Panc1 (cell line): ENCODE results near the gene WFS1. TPM values are rescaled to one million over a fixed set of nuclear protein-coding genes. Genes with fewer than 3 reads are reported as not detected.

Experiments
- ATAC-seq: fragments of 200-7000 bp; cut with Tn5 transposase; 2 replicates; pipeline ENCODE4 v1.9.1; 2020; ENCODE audit warnings: mild to moderate bottlenecking, moderate library complexity
- BruUV-seq: library from RNA; stranded (reverse); fragments of 400-500 nt; replicated peaks from 2 replicates; lab custom pipeline; 2021; lab: Mats Ljungman, UMichigan
- CTCF ChIA-PET: fragments of 300-600 bp; sonication (Branson Sonifier 250); formaldehyde crosslinking; loops from one replicate; lab custom pipeline; 2022; ENCODE audit warnings: antibody characterized with exemption; lab: Charles Lee
- POLR2A ChIA-PET: fragments of 300-600 bp; sonication (Branson Sonifier 250); formaldehyde crosslinking; loops from one replicate; lab custom pipeline; 2022; ENCODE audit warnings: antibody characterized with exemption; lab: Charles Lee
- DNase-seq: peaks from one replicate; pipeline ENCODE4 v3.0.0-alpha.2; 2010; ENCODE audit warnings: low read depth, low spot score
- H3K27ac ChIP-seq: 2 replicates; pipeline ENCODE4 v1.5.1; 2011; ENCODE audit warnings: mild to moderate bottlenecking, low read length, inconsistent platforms
- H3K27me3 ChIP-seq: fragments of 200-500 bp; sonication (Bioruptor generic); 2 replicates; pipeline ENCODE4 v1.6.0; 2014; ENCODE audit warnings: low read length, inconsistent platforms; ENCODE audit not compliant: control insufficient read depth, insufficient read depth
- H3K36me3 ChIP-seq: fragments of 200-500 bp; sonication (Bioruptor generic); 2 replicates; pipeline ENCODE4 v1.5.1; 2014; ENCODE audit warnings: inconsistent platforms, mild to moderate bottlenecking, low read length, moderate library complexity; ENCODE audit not compliant: control insufficient read depth, insufficient read depth
- H3K4me1 ChIP-seq: 2 replicates; pipeline ENCODE4 v1.5.1; 2011; ENCODE audit warnings: inconsistent platforms, mild to moderate bottlenecking, low read length, moderate library complexity; ENCODE audit not compliant: control insufficient read depth, insufficient read depth
- H3K4me3 ChIP-seq, 2 experiments: 2 replicates each; pipeline ENCODE4 v1.5.1; 2011 to 2012; ENCODE audit warnings: low read depth in 2 of 2, low read length in 2 of 2, mild to moderate bottlenecking in 2 of 2, inconsistent platforms in 1 of 2, moderate library complexity in 1 of 2
- H3K9me3 ChIP-seq: fragments of 200-500 bp; sonication (Bioruptor generic); 2 replicates; pipeline ENCODE4 v1.5.1; 2014; ENCODE audit warnings: low read depth, mild to moderate bottlenecking, inconsistent platforms, low read length, moderate library complexity; ENCODE audit not compliant: control insufficient read depth, insufficient read depth
- CTCF ChIP-seq: fragments of 450-650 bp; IDR thresholded peaks from 2 replicates; pipeline ENCODE4 v1.5.1; 2017; ENCODE audit warnings: mild to moderate bottlenecking
- POLR2AphosphoS5 ChIP-seq: IDR thresholded peaks from 2 replicates; pipeline ENCODE4 v1.6.1; 2012; ENCODE audit warnings: mild to moderate bottlenecking, low read depth, low read length, moderate library complexity
- REST ChIP-seq, 2 experiments: IDR thresholded peaks; 2 replicates each; pipeline ENCODE4 v1.6.1; 2011 to 2012; ENCODE audit warnings: low read depth in 2 of 2, control low read depth in 1 of 2, low read length in 1 of 2, mild to moderate bottlenecking in 1 of 2, moderate library complexity in 1 of 2; ENCODE audit not compliant: insufficient read depth in 1 of 2
- SIN3A ChIP-seq: IDR thresholded peaks from 2 replicates; pipeline ENCODE4 v1.6.1; 2012; ENCODE audit warnings: low read depth, mild to moderate bottlenecking, low read length, moderate library complexity, borderline replicate concordance; ENCODE audit not compliant: insufficient read depth
- TCF7L2 ChIP-seq: IDR thresholded peaks from 2 replicates; pipeline ENCODE4 v1.6.1; 2011; ENCODE audit warnings: mild to moderate bottlenecking, low read depth, low read length, inconsistent platforms
- in situ Hi-C: cut with HindIII; loops from 2 replicates; pipeline ENCODE4 v1.10.0; 2016; ENCODE audit warnings: low sequenced_read_pairs, low pct_unique_long_range_greater_than_20kb
- intact Hi-C: fragments of 100-400 bp; cut with micrococcal nuclease; formaldehyde crosslinking; loops from one replicate; pipeline ENCODE4 v1.10.0; 2022; ENCODE audit not compliant: unreplicated experiment
- total RNA-seq: library from RNA; stranded (reverse); gene quantifications from one replicate; pipeline ENCODE4 v1.2.1, GENCODE V29; 2021; ENCODE audit not compliant: unreplicated experiment

Gene WFS1
- total RNA-seq, 1 experiment from 2014 or later, result 67.5 TPM

GRCh38 chr4:6294705-6295421 is 25.2 kb downstream of the WFS1 start:
- TF ChIP-seq TCF7L2 (no peak), REST (IDR thresholded peaks at IDR 0.05; ENCODE audit: insufficient read depth in 1 of 2, low read depth in 2 of 2, low read length in 1 of 2) (no peak), SIN3A (no peak)
- ChIA-PET POLR2A (no interaction called here), CTCF (no interaction called here)
- in situ Hi-C loops, result no loop called here
- Histone ChIP-seq H3K36me3 (no peaks in the 10 kb centered on the region), H3K9me3 (no peaks in the 10 kb centered on the region), H3K4me1 (no peaks in the 10 kb centered on the region), H3K27me3 (no peaks in the 10 kb centered on the region), H3K27ac (no peak overlapping the region), H3K4me3 (no peak overlapping the region)
- no peak for DNase-seq
- no peak for ATAC-seq
- no TSS peak for BruUV-seq
- intact Hi-C loops, result no loop called here

GRCh38 chr4:6295495-6295894 is 25.8 kb downstream of the WFS1 start:
- no peaks in the 10 kb centered on the region for H3K36me3 ChIP-seq
- TF ChIP-seq TCF7L2, result no peak
- no peak for TF ChIP-seq CTCF
- TF ChIP-seq SIN3A, result no peak
- no peak for TF ChIP-seq REST (IDR thresholded peaks at IDR 0.05; ENCODE audit: insufficient read depth in 1 of 2, low read depth in 2 of 2, low read length in 1 of 2)
- TF ChIP-seq POLR2AphosphoS5, result no peak
- POLR2A ChIA-PET, result no interaction called here
- CTCF ChIA-PET, result no interaction called here
- H3K9me3 ChIP-seq, result no peaks in the 10 kb centered on the region
- no peaks in the 10 kb centered on the region for H3K27me3 ChIP-seq
- intact Hi-C loops (no loop called here), in situ Hi-C loops (no loop called here)
- no peak overlapping the region for H3K4me3 ChIP-seq
- no peak overlapping the region for H3K27ac ChIP-seq
- ATAC-seq (no peak), DNase-seq (no peak)
- H3K4me1 ChIP-seq, result no peaks in the 10 kb centered on the region
- no TSS peak for BruUV-seq
